ENCODE measurements around the gene METTL25.

DNA sequence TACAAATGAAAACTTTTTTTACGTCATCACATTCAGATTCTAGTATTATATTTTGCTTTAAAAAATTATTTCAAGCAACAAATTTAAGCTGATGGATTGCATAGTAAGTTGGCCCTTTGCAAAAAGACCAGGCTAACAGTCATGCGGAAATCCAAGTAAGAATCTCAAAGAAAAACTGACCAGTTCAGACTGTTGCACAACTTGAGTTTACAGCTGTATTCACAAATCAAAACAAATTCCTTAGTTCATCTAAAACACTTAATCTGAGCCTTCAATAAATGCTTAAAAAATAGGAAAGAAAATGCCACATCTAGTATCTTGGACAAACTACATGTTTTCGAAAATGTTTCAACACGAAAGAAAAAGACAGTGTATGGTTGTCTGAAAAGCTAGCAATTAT lies 989 bp upstream of the METTL25 start:
- TF ChIP-seq EP300 (IDR thresholded peaks at IDR 0.05) (no peak), POLR2AphosphoS5 (IDR thresholded peaks at IDR 0.05) (no peak), POLR2A (IDR thresholded peaks at IDR 0.05; ENCODE audit: low read depth) (no peak)
- TF ChIP-seq, protein P1, sequence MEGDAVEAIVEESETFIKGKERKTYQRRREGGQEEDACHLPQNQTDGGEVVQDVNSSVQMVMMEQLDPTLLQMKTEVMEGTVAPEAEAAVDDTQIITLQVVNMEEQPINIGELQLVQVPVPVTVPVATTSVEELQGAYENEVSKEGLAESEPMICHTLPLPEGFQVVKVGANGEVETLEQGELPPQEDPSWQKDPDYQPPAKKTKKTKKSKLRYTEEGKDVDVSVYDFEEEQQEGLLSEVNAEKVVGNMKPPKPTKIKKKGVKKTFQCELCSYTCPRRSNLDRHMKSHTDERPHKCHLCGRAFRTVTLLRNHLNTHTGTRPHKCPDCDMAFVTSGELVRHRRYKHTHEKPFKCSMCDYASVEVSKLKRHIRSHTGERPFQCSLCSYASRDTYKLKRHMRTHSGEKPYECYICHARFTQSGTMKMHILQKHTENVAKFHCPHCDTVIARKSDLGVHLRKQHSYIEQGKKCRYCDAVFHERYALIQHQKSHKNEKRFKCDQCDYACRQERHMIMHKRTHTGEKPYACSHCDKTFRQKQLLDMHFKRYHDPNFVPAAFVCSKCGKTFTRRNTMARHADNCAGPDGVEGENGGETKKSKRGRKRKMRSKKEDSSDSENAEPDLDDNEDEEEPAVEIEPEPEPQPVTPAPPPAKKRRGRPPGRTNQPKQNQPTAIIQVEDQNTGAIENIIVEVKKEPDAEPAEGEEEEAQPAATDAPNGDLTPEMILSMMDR (IDR thresholded peaks at IDR 0.05) = no peak
